ENCODE data around the gene TAX1BP1. TPM values are rescaled to one million over a fixed set of nuclear protein-coding genes. Genes with fewer than 3 reads are reported as not detected.

The TAX1BP1 gene
- total and polyA plus RNA-seq, 4 donors: 35.7 to 57.1 (median 52.9) TPM

DNA sequence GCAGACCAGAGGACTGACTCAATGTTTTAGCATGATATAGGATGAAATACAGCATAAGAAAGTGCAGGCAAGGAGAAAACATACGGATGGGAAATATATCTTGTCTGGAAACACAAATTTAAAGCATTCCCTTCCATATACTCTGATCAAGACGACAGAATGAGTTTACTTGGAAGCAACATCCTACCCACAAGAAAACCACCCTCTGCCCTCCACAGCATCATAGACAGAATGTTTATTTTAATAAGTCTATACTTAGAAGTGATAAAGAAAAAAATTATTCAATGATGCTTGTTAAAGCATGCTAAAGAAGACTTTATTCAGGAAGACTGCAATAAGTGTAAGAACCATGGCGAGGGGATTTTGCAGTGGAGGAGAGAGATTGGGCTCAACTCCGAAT, 44.9 kb upstream of the TAX1BP1 start:
- H3K4me1 ChIP-seq (ENCODE audit: control insufficient read depth in 4 of 4, insufficient read depth in 4 of 4, low read length in 3 of 4): no peaks in the 10 kb centered on the region
- no peak overlapping the region for H3K27ac ChIP-seq (ENCODE audit: low read depth in 1 of 2, low read length in 2 of 2)
- no peak for DNase-seq (ENCODE audit: low spot score)
- no peak overlapping the region for H3K4me3 ChIP-seq (ENCODE audit: low read depth in 1 of 3, low read length in 3 of 3)
- no peaks in the 10 kb centered on the region for H3K36me3 ChIP-seq (ENCODE audit: control insufficient read depth in 4 of 4, insufficient read depth in 3 of 4, low read depth in 1 of 4, low read length in 3 of 4)
- no peaks in the 10 kb centered on the region for H3K27me3 ChIP-seq (ENCODE audit: control insufficient read depth in 4 of 4, insufficient read depth in 4 of 4, low read length in 3 of 4)
- no peaks in the 10 kb centered on the region for H3K9me3 ChIP-seq (ENCODE audit: control insufficient read depth in 4 of 4, low read length in 3 of 4)
- WGBS: 93% methylated on average over 4 of the region's 4 CpGs
- TF ChIP-seq HNF4A (conservative IDR thresholded peaks at IDR 0.05) (no peak), FOXA2 (IDR thresholded peaks at IDR 0.05) (no peak), RXRA (IDR thresholded peaks at IDR 0.05) (no peak), FOXA1 (IDR thresholded peaks at IDR 0.05) (no peak), NR2F2 (IDR thresholded peaks at IDR 0.05) (no peak), YY1 (IDR thresholded peaks at IDR 0.05) (no peak), SP1 (IDR thresholded peaks at IDR 0.05) (no peak), EGR1 (IDR thresholded peaks at IDR 0.05; ENCODE audit: low read depth in 2 of 2) (no peak), RAD21 (IDR thresholded peaks at IDR 0.05) (no peak), GABPA (IDR thresholded peaks at IDR 0.05 in 1 of 2, conservative IDR thresholded peaks at IDR 0.05 in 1 of 2) (no peak), HNF4G (IDR thresholded peaks at IDR 0.05) (no peak), JUND (IDR thresholded peaks at IDR 0.05) (no peak), TAF1 (conservative IDR thresholded peaks at IDR 0.05) (no peak)
- TF ChIP-seq, protein P1, sequence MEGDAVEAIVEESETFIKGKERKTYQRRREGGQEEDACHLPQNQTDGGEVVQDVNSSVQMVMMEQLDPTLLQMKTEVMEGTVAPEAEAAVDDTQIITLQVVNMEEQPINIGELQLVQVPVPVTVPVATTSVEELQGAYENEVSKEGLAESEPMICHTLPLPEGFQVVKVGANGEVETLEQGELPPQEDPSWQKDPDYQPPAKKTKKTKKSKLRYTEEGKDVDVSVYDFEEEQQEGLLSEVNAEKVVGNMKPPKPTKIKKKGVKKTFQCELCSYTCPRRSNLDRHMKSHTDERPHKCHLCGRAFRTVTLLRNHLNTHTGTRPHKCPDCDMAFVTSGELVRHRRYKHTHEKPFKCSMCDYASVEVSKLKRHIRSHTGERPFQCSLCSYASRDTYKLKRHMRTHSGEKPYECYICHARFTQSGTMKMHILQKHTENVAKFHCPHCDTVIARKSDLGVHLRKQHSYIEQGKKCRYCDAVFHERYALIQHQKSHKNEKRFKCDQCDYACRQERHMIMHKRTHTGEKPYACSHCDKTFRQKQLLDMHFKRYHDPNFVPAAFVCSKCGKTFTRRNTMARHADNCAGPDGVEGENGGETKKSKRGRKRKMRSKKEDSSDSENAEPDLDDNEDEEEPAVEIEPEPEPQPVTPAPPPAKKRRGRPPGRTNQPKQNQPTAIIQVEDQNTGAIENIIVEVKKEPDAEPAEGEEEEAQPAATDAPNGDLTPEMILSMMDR (IDR thresholded peaks at IDR 0.05; ENCODE audit: low read depth, low read length, missing input control): no peak
- TF ChIP-seq, protein P2, sequence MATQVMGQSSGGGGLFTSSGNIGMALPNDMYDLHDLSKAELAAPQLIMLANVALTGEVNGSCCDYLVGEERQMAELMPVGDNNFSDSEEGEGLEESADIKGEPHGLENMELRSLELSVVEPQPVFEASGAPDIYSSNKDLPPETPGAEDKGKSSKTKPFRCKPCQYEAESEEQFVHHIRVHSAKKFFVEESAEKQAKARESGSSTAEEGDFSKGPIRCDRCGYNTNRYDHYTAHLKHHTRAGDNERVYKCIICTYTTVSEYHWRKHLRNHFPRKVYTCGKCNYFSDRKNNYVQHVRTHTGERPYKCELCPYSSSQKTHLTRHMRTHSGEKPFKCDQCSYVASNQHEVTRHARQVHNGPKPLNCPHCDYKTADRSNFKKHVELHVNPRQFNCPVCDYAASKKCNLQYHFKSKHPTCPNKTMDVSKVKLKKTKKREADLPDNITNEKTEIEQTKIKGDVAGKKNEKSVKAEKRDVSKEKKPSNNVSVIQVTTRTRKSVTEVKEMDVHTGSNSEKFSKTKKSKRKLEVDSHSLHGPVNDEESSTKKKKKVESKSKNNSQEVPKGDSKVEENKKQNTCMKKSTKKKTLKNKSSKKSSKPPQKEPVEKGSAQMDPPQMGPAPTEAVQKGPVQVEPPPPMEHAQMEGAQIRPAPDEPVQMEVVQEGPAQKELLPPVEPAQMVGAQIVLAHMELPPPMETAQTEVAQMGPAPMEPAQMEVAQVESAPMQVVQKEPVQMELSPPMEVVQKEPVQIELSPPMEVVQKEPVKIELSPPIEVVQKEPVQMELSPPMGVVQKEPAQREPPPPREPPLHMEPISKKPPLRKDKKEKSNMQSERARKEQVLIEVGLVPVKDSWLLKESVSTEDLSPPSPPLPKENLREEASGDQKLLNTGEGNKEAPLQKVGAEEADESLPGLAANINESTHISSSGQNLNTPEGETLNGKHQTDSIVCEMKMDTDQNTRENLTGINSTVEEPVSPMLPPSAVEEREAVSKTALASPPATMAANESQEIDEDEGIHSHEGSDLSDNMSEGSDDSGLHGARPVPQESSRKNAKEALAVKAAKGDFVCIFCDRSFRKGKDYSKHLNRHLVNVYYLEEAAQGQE (IDR thresholded peaks at IDR 0.05): no peak
- TF ChIP-seq, protein P3, sequence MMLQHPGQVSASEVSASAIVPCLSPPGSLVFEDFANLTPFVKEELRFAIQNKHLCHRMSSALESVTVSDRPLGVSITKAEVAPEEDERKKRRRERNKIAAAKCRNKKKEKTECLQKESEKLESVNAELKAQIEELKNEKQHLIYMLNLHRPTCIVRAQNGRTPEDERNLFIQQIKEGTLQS (IDR thresholded peaks at IDR 0.05): no peak
- TF ChIP-seq, protein P4, sequence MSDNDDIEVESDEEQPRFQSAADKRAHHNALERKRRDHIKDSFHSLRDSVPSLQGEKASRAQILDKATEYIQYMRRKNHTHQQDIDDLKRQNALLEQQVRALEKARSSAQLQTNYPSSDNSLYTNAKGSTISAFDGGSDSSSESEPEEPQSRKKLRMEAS (IDR thresholded peaks at IDR 0.05): no peak
- TF ChIP-seq, protein P5, sequence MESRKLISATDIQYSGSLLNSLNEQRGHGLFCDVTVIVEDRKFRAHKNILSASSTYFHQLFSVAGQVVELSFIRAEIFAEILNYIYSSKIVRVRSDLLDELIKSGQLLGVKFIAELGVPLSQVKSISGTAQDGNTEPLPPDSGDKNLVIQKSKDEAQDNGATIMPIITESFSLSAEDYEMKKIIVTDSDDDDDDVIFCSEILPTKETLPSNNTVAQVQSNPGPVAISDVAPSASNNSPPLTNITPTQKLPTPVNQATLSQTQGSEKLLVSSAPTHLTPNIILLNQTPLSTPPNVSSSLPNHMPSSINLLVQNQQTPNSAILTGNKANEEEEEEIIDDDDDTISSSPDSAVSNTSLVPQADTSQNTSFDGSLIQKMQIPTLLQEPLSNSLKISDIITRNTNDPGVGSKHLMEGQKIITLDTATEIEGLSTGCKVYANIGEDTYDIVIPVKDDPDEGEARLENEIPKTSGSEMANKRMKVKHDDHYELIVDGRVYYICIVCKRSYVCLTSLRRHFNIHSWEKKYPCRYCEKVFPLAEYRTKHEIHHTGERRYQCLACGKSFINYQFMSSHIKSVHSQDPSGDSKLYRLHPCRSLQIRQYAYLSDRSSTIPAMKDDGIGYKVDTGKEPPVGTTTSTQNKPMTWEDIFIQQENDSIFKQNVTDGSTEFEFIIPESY (IDR thresholded peaks at IDR 0.05): no peak
- H3K9ac ChIP-seq (ENCODE audit: low read depth in 1 of 2, low read length in 2 of 2): no peak overlapping the region

Measured in liver (tissue), 9 donors.